GM23338 (cell line): Measurements from ENCODE around the gene CEMIP2. TPM values are rescaled to one million over a fixed set of nuclear protein-coding genes. Genes with fewer than 3 reads are reported as not detected.

ENCODE experiments used
- ATAC-seq: fragments of 200-7000 bp; cut with Tn5 transposase; 3 replicates; pipeline ENCODE4 v1.9.1; 2020
- DNase-seq: peaks from one replicate; pipeline ENCODE4 v3.0.0-alpha.2; 2015; ENCODE audit warnings: low spot score
- H2AFZ ChIP-seq: fragments of 200-600 bp; sonication (generic); 2 replicates; pipeline ENCODE4 v1.8.0; 2016; ENCODE audit warnings: antibody characterized with exemption, mild to moderate bottlenecking, moderate library complexity
- H3F3A ChIP-seq: fragments of 200-600 bp; sonication (generic); replicated peaks from 2 replicates; pipeline ENCODE4 v1.8.0; 2017; ENCODE audit warnings: antibody characterized with exemption, mixed run types, low read depth
- H3K27ac ChIP-seq: fragments of 200-600 bp; sonication (generic); 2 replicates; pipeline ENCODE4 v1.6.1; 2016; ENCODE audit warnings: low read depth
- H3K27me3 ChIP-seq: fragments of 200-600 bp; sonication (generic); 2 replicates; pipeline ENCODE4 v1.8.0; 2016; ENCODE audit warnings: mild to moderate bottlenecking, mixed run types, moderate library complexity; ENCODE audit not compliant: insufficient read depth
- H3K36me3 ChIP-seq: fragments of 200-600 bp; sonication (generic); 2 replicates; pipeline ENCODE4 v1.8.0; 2016; ENCODE audit warnings: mild to moderate bottlenecking; ENCODE audit not compliant: insufficient read depth
- H3K4me1 ChIP-seq: fragments of 200-600 bp; sonication (generic); 2 replicates; pipeline ENCODE4 v1.8.0; 2016; ENCODE audit warnings: mild to moderate bottlenecking, moderate library complexity; ENCODE audit not compliant: insufficient read depth
- H3K4me2 ChIP-seq: fragments of 200-600 bp; sonication (generic); 2 replicates; pipeline ENCODE4 v1.7.1; 2017; ENCODE audit warnings: mixed run types
- H3K4me3 ChIP-seq: fragments of 200-600 bp; sonication (generic); 2 replicates; pipeline ENCODE4 v1.6.1; 2016; ENCODE audit warnings: mixed run types
- H3K79me2 ChIP-seq: fragments of 200-600 bp; sonication (generic); replicated peaks from 2 replicates; pipeline ENCODE4 v1.8.0; 2017; ENCODE audit warnings: mild to moderate bottlenecking; ENCODE audit not compliant: insufficient read depth
- H3K9me2 ChIP-seq: fragments of 200-600 bp; sonication (generic); 2 replicates; pipeline ENCODE4 v1.8.0; 2017; ENCODE audit not compliant: insufficient read depth
- H4K20me1 ChIP-seq: fragments of 200-600 bp; sonication (generic); replicated peaks from 2 replicates; pipeline ENCODE4 v1.8.0; 2017; ENCODE audit warnings: mild to moderate bottlenecking; ENCODE audit not compliant: insufficient read depth
- H3K27ac Mint-ChIP-seq: 2 replicates; pipeline ENCODE4 v1.8.0; 2020; ENCODE audit warnings: inconsistent platforms, mild to moderate bottlenecking, moderate library complexity, mixed read lengths
- H3K27me3 Mint-ChIP-seq: 3 replicates; pipeline ENCODE4 v1.8.0; 2022; ENCODE audit warnings: low read depth, mild to moderate bottlenecking, moderate library complexity, mixed read lengths, inconsistent platforms; ENCODE audit not compliant: insufficient read depth, poor library complexity
- H3K36me3 Mint-ChIP-seq: 3 replicates; pipeline ENCODE4 v1.8.0; 2021; ENCODE audit warnings: low read depth, mild to moderate bottlenecking, inconsistent platforms, moderate library complexity, mixed read lengths
- H3K4me1 Mint-ChIP-seq: 3 replicates; pipeline ENCODE4 v1.8.0; 2020; ENCODE audit warnings: mild to moderate bottlenecking, inconsistent platforms, mixed read lengths
- H3K4me3 Mint-ChIP-seq: 3 replicates; pipeline ENCODE4 v1.8.0; 2021; ENCODE audit warnings: moderate library complexity, mild to moderate bottlenecking, inconsistent platforms, mixed read lengths
- H3K9me3 Mint-ChIP-seq: 3 replicates; pipeline ENCODE4 v1.8.0; 2020; ENCODE audit warnings: moderate library complexity, mild to moderate bottlenecking, inconsistent platforms, mixed read lengths
- POLR2AphosphoS5 ChIP-seq: IDR thresholded peaks from 2 replicates; pipeline ENCODE4 v1.6.1; 2016; ENCODE audit warnings: antibody characterized with exemption, low read depth
- polyA plus RNA-seq: library from polyadenylated mRNA; unstranded; fragments of >200 nt; fragmentation: Nextera tagmentation; extraction: Ambion mirVana; gene quantifications from 2 replicates; pipeline ENCODE4 v1.2.1, GENCODE V29; 2016
- total RNA-seq: library from RNA; depleted of rRNA; stranded (reverse); fragments of >200 nt; shearing (Covaris generic); gene quantifications from 2 replicates; pipeline ENCODE4 v1.2.3, GENCODE V29; 2014
- TF ChIP-seq, protein P1 (sequence below): fragments of 250-450 bp; sonication (Bioruptor Pico); IDR thresholded peaks from 2 replicates; pipeline ENCODE4 v1.5.0; 2020; ENCODE audit warnings: mild to moderate bottlenecking, moderate library complexity
- TF ChIP-seq, protein P2 (sequence below), 2 experiments: fragments of 200-600 bp in 1 of 2; sonication (generic) in 1 of 2; conservative IDR thresholded peaks; 2 replicates each; pipeline versions ENCODE4 v1.5.1 to v1.6.1; 2016 to 2017; ENCODE audit warnings: antibody characterized with exemption in 2 of 2, low read depth in 2 of 2, mild to moderate bottlenecking in 2 of 2, moderate library complexity in 1 of 2
- TF ChIP-seq, protein P3 (sequence below): IDR thresholded peaks from 2 replicates; pipeline ENCODE4 v1.6.1; 2016; ENCODE audit warnings: antibody characterized with exemption

Gene CEMIP2
- total and polyA plus RNA-seq, 2 experiments from 2014 or later: 23.0 to 76.7 TPM

DNA sequence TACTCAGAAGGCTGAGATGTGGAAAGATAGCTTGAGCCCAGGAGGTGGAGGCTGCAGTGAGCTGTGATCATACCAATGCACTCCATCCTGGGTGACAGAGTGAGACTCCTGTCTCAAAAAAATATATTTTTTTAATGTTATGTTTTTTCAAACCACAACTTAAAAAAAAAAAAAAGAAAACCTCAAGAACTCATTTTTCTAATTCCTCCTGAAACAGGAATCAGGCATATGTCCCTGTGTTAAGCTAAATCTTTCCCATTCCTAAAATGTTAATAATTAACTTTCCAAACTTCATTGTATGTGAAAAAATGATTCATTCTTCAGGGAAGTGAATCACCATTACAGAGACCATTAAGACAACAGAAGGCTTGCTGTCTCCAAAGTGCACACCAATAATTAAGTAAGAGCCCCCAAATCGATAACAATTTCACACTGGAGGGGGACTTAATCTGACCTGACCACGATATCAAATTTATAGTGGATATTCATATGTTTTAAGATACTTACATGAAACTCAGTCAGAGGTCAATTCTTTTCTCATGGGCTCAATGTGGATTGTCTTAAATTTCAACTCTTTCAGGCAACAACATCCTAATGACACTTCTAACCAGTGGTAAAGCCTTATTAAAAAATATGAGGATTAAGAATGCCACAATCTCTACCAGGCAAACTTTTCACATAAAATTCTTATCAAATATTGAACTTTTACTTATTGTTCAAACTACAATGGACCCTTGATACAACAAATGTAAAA is 5.2 kb downstream of the CEMIP2 start (continued):
- TF ChIP-seq, protein P1, sequence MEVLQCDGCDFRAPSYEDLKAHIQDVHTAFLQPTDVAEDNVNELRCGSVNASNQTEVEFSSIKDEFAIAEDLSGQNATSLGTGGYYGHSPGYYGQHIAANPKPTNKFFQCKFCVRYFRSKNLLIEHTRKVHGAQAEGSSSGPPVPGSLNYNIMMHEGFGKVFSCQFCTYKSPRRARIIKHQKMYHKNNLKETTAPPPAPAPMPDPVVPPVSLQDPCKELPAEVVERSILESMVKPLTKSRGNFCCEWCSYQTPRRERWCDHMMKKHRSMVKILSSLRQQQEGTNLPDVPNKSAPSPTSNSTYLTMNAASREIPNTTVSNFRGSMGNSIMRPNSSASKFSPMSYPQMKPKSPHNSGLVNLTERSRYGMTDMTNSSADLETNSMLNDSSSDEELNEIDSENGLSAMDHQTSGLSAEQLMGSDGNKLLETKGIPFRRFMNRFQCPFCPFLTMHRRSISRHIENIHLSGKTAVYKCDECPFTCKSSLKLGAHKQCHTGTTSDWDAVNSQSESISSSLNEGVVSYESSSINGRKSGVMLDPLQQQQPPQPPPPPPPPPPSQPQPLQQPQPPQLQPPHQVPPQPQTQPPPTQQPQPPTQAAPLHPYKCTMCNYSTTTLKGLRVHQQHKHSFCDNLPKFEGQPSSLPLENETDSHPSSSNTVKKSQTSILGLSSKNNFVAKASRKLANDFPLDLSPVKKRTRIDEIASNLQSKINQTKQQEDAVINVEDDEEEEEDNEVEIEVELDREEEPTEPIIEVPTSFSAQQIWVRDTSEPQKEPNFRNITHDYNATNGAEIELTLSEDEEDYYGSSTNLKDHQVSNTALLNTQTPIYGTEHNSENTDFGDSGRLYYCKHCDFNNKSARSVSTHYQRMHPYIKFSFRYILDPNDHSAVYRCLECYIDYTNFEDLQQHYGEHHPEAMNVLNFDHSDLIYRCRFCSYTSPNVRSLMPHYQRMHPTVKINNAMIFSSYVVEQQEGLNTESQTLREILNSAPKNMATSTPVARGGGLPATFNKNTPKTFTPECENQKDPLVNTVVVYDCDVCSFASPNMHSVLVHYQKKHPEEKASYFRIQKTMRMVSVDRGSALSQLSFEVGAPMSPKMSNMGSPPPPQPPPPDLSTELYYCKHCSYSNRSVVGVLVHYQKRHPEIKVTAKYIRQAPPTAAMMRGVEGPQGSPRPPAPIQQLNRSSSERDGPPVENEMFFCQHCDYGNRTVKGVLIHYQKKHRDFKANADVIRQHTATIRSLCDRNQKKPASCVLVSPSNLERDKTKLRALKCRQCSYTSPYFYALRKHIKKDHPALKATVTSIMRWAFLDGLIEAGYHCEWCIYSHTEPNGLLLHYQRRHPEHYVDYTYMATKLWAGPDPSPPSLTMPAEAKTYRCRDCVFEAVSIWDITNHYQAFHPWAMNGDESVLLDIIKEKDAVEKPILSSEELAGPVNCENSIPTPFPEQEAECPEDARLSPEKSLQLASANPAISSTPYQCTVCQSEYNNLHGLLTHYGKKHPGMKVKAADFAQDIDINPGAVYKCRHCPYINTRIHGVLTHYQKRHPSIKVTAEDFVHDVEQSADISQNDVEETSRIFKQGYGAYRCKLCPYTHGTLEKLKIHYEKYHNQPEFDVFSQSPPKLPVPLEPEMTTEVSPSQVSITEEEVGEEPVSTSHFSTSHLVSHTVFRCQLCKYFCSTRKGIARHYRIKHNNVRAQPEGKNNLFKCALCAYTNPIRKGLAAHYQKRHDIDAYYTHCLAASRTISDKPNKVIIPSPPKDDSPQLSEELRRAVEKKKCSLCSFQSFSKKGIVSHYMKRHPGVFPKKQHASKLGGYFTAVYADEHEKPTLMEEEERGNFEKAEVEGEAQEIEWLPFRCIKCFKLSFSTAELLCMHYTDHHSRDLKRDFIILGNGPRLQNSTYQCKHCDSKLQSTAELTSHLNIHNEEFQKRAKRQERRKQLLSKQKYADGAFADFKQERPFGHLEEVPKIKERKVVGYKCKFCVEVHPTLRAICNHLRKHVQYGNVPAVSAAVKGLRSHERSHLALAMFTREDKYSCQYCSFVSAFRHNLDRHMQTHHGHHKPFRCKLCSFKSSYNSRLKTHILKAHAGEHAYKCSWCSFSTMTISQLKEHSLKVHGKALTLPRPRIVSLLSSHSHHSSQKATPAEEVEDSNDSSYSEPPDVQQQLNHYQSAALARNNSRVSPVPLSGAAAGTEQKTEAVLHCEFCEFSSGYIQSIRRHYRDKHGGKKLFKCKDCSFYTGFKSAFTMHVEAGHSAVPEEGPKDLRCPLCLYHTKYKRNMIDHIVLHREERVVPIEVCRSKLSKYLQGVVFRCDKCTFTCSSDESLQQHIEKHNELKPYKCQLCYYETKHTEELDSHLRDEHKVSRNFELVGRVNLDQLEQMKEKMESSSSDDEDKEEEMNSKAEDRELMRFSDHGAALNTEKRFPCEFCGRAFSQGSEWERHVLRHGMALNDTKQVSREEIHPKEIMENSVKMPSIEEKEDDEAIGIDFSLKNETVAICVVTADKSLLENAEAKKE (CRISPR knock-in tag): no peak
- TF ChIP-seq POLR2AphosphoS5: no peak

DNA sequence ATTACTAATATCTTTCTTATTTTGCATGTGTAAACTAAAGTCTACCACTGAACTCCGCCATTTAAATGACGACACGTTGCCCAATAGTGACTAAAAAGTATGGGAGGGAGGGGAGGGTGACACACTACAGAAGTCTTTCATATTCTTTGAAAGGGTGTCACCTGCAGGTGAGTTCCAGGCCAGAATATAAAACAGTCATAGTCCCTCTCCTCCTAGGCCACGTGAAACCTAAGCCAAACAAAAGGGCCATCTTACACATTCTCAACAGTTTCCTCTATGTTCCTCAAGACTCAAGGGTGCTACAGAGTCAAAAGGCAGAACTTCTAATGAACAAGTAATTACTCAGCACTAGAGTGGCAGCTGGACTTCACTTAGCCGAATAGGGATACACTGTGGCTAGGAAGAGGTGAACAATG is 6.4 kb downstream of the CEMIP2 start:
- H3K4me3 ChIP-seq: no peak overlapping the region
- H3K4me3 Mint-ChIP-seq: no peak overlapping the region

More for the DNA sequence above, 6.4 kb downstream of the CEMIP2 start:
- H3K4me2 ChIP-seq: peak overlapping the region; percentile 72; the same call in 1 of the 2 replicates
- DNase-seq (no peak), ATAC-seq (no peak)
- peaks cover 90% of the 10 kb centered on the region for H3K4me1 ChIP-seq
- TF ChIP-seq, protein P2, sequence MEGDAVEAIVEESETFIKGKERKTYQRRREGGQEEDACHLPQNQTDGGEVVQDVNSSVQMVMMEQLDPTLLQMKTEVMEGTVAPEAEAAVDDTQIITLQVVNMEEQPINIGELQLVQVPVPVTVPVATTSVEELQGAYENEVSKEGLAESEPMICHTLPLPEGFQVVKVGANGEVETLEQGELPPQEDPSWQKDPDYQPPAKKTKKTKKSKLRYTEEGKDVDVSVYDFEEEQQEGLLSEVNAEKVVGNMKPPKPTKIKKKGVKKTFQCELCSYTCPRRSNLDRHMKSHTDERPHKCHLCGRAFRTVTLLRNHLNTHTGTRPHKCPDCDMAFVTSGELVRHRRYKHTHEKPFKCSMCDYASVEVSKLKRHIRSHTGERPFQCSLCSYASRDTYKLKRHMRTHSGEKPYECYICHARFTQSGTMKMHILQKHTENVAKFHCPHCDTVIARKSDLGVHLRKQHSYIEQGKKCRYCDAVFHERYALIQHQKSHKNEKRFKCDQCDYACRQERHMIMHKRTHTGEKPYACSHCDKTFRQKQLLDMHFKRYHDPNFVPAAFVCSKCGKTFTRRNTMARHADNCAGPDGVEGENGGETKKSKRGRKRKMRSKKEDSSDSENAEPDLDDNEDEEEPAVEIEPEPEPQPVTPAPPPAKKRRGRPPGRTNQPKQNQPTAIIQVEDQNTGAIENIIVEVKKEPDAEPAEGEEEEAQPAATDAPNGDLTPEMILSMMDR (conservative IDR thresholded peaks at IDR 0.05; ENCODE audit: low read depth in 2 of 2): peak in 1 of 2 experiments; percentile 30; a peak in 2 of 4 replicates
- TF ChIP-seq, protein P3, sequence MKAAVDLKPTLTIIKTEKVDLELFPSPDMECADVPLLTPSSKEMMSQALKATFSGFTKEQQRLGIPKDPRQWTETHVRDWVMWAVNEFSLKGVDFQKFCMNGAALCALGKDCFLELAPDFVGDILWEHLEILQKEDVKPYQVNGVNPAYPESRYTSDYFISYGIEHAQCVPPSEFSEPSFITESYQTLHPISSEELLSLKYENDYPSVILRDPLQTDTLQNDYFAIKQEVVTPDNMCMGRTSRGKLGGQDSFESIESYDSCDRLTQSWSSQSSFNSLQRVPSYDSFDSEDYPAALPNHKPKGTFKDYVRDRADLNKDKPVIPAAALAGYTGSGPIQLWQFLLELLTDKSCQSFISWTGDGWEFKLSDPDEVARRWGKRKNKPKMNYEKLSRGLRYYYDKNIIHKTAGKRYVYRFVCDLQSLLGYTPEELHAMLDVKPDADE: no peak
- Mint-ChIP-seq H3K4me1 (peaks cover 79% of the 10 kb centered on the region), H3K27me3 (peaks cover 10% of the 10 kb centered on the region), H3K27ac (no peak overlapping the region), H3K9me3 (no peaks in the 10 kb centered on the region), H3K36me3 (no peaks in the 10 kb centered on the region)
- H3K9me2 ChIP-seq: no peaks in the 10 kb centered on the region
- H4K20me1 ChIP-seq: peaks cover 25% of the 10 kb centered on the region
- no peak overlapping the region for H2AFZ ChIP-seq
- peaks cover 84% of the 10 kb centered on the region for H3K79me2 ChIP-seq
- no peaks in the 10 kb centered on the region for H3K36me3 ChIP-seq
- H3K27me3 ChIP-seq: no peaks in the 10 kb centered on the region
- no peak overlapping the region for H3K27ac ChIP-seq
- no peaks in the 10 kb centered on the region for H3F3A ChIP-seq
